ENCODE measurements around the gene ADGRG3.

The ADGRG3 gene

GRCh38 chr16:57668263-57668571 lies at the start of gene ADGRG3:
Gene ADGRG3 (plus strand): TSS chr16:57668306. CDS start chr16:57668348, 42 bp downstream.
- H3K36me3 ChIP-seq (ENCODE audit: control insufficient read depth, insufficient read depth, low read length) = no peaks in the 10 kb centered on the region
- no peaks in the 10 kb centered on the region for H3K27me3 ChIP-seq (ENCODE audit: control insufficient read depth, insufficient read depth, low read length)
- H3K9me3 ChIP-seq (ENCODE audit: control insufficient read depth, insufficient read depth, low read length) = no peaks in the 10 kb centered on the region
- no peaks in the 10 kb centered on the region for H3K4me1 ChIP-seq (ENCODE audit: control insufficient read depth, insufficient read depth, low read length)
- no peak within 1 kb of the TSS for H3K9ac ChIP-seq (ENCODE audit: low read depth, low read length)
- H3K4me3 ChIP-seq (ENCODE audit: low read depth, low read length) = no peak within 1 kb of the TSS

- H3K4me1 ChIP-seq (ENCODE audit: control insufficient read depth, insufficient read depth, low read length) = peaks cover 3% of the 10 kb centered on the region
- no peaks in the 10 kb centered on the region for H3K27me3 ChIP-seq (ENCODE audit: control insufficient read depth, insufficient read depth, low read length)
- no peaks in the 10 kb centered on the region for H3K36me3 ChIP-seq (ENCODE audit: control insufficient read depth, insufficient read depth, low read length)
- H3K4me3 ChIP-seq (ENCODE audit: low read depth, low read length) = no peak overlapping the region
- no peak overlapping the region for H3K9ac ChIP-seq (ENCODE audit: low read depth, low read length)
- no peaks in the 10 kb centered on the region for H3K9me3 ChIP-seq (ENCODE audit: control insufficient read depth, insufficient read depth, low read length)
These were observed 48.9 kb upstream of the ADGRG3 start for GRCh38 chr16:57619133-57619605.

- H3K36me3 ChIP-seq (ENCODE audit: control insufficient read depth, insufficient read depth, low read length) = no peaks in the 10 kb centered on the region
- H3K27me3 ChIP-seq (ENCODE audit: control insufficient read depth, insufficient read depth, low read length) = no peaks in the 10 kb centered on the region
- no peak overlapping the region for H3K9ac ChIP-seq (ENCODE audit: low read depth, low read length)
- H3K4me3 ChIP-seq (ENCODE audit: low read depth, low read length) = no peak overlapping the region
- no peaks in the 10 kb centered on the region for H3K9me3 ChIP-seq (ENCODE audit: control insufficient read depth, insufficient read depth, low read length)
- H3K4me1 ChIP-seq (ENCODE audit: control insufficient read depth, insufficient read depth, low read length) = peaks cover 3% of the 10 kb centered on the region
These were observed 48.3 kb upstream of the ADGRG3 start for GRCh38 chr16:57619606-57620334.

- H3K36me3 ChIP-seq (ENCODE audit: control insufficient read depth, insufficient read depth, low read length) = no peaks in the 10 kb centered on the region
- no peaks in the 10 kb centered on the region for H3K27me3 ChIP-seq (ENCODE audit: control insufficient read depth, insufficient read depth, low read length)
- no peaks in the 10 kb centered on the region for H3K9me3 ChIP-seq (ENCODE audit: control insufficient read depth, insufficient read depth, low read length)
- H3K4me3 ChIP-seq (ENCODE audit: low read depth, low read length) = no peak overlapping the region
- peaks cover 3% of the 10 kb centered on the region for H3K4me1 ChIP-seq (ENCODE audit: control insufficient read depth, insufficient read depth, low read length)
- H3K9ac ChIP-seq (ENCODE audit: low read depth, low read length) = no peak overlapping the region
These were observed 47.5 kb upstream of the ADGRG3 start for GRCh38 chr16:57620335-57621231.

- Histone ChIP-seq H3K4me1 (ENCODE audit: control insufficient read depth, insufficient read depth, low read length) (peaks cover 3% of the 10 kb centered on the region), H3K4me3 (ENCODE audit: low read depth, low read length) (no peak overlapping the region), H3K9ac (ENCODE audit: low read depth, low read length) (no peak overlapping the region), H3K36me3 (ENCODE audit: control insufficient read depth, insufficient read depth, low read length) (no peaks in the 10 kb centered on the region), H3K9me3 (ENCODE audit: control insufficient read depth, insufficient read depth, low read length) (no peaks in the 10 kb centered on the region), H3K27me3 (ENCODE audit: control insufficient read depth, insufficient read depth, low read length) (no peaks in the 10 kb centered on the region)
These were observed 46.4 kb upstream of the ADGRG3 start for GRCh38 chr16:57621521-57622271.

GRCh38 chr16:57622361-57623250 lies 45.5 kb upstream of the ADGRG3 start:
- Histone ChIP-seq H3K9ac (ENCODE audit: low read depth, low read length) (no peak overlapping the region), H3K36me3 (ENCODE audit: control insufficient read depth, insufficient read depth, low read length) (no peaks in the 10 kb centered on the region), H3K9me3 (ENCODE audit: control insufficient read depth, insufficient read depth, low read length) (no peaks in the 10 kb centered on the region), H3K4me1 (ENCODE audit: control insufficient read depth, insufficient read depth, low read length) (peaks cover 6% of the 10 kb centered on the region), H3K27me3 (ENCODE audit: control insufficient read depth, insufficient read depth, low read length) (no peaks in the 10 kb centered on the region), H3K4me3 (ENCODE audit: low read depth, low read length) (no peak overlapping the region)

- Histone ChIP-seq H3K27me3 (ENCODE audit: control insufficient read depth, insufficient read depth, low read length) (no peaks in the 10 kb centered on the region), H3K9ac (ENCODE audit: low read depth, low read length) (no peak overlapping the region), H3K4me3 (ENCODE audit: low read depth, low read length) (no peak overlapping the region), H3K36me3 (ENCODE audit: control insufficient read depth, insufficient read depth, low read length) (no peaks in the 10 kb centered on the region), H3K9me3 (ENCODE audit: control insufficient read depth, insufficient read depth, low read length) (no peaks in the 10 kb centered on the region), H3K4me1 (ENCODE audit: control insufficient read depth, insufficient read depth, low read length) (peaks cover 9% of the 10 kb centered on the region)
These were observed 44.7 kb upstream of the ADGRG3 start for GRCh38 chr16:57623251-57624043.

- Histone ChIP-seq H3K4me1 (ENCODE audit: control insufficient read depth, insufficient read depth, low read length) (peaks cover 9% of the 10 kb centered on the region), H3K4me3 (ENCODE audit: low read depth, low read length) (no peak overlapping the region), H3K27me3 (ENCODE audit: control insufficient read depth, insufficient read depth, low read length) (no peaks in the 10 kb centered on the region), H3K36me3 (ENCODE audit: control insufficient read depth, insufficient read depth, low read length) (no peaks in the 10 kb centered on the region), H3K9ac (ENCODE audit: low read depth, low read length) (no peak overlapping the region), H3K9me3 (ENCODE audit: control insufficient read depth, insufficient read depth, low read length) (no peaks in the 10 kb centered on the region)
These were observed 43.9 kb upstream of the ADGRG3 start for GRCh38 chr16:57624044-57624688.

GRCh38 chr16:57624806-57625500 lies 43.2 kb upstream of the ADGRG3 start:
- Histone ChIP-seq H3K4me3 (ENCODE audit: low read depth, low read length) (no peak overlapping the region), H3K4me1 (ENCODE audit: control insufficient read depth, insufficient read depth, low read length) (peaks cover 9% of the 10 kb centered on the region), H3K9ac (ENCODE audit: low read depth, low read length) (no peak overlapping the region), H3K27me3 (ENCODE audit: control insufficient read depth, insufficient read depth, low read length) (no peaks in the 10 kb centered on the region), H3K9me3 (ENCODE audit: control insufficient read depth, insufficient read depth, low read length) (no peaks in the 10 kb centered on the region), H3K36me3 (ENCODE audit: control insufficient read depth, insufficient read depth, low read length) (no peaks in the 10 kb centered on the region)

Measured in iPS-15b (cell line).